IPS-NIHi11 (cell line): Measurements from ENCODE around the gene SLC9A7.
"Not testable (repeated sequence)": the region's sequence is repeated elsewhere in the genome, so short reads cannot be mapped to it uniquely, and the experiment has no call there.

Experiments used
- DNase-seq: peaks from one replicate; pipeline ENCODE4 v3.0.0; 2012; ENCODE audit warnings: mixed read lengths, low spot score

Gene SLC9A7

DNA sequence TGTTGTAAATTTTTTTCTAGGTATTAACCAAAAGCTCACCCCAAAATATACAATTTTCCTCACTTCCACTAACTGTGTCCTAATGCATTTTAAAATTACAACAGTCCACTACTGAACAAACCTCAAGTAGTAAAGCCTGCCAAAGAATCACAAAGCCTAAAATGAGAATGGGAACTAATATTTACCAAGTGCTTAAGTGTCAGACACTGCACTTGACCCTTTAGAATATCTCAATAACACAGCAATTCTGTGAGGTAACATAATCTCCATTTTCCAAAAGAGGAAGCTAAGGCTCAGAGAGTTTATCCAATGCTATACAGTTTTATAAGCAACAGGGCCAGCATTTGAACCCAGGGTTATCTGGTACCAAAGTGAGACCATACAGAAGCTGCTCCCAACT lies 4.9 kb downstream of the SLC9A7 start:
- no peak for DNase-seq

DNA sequence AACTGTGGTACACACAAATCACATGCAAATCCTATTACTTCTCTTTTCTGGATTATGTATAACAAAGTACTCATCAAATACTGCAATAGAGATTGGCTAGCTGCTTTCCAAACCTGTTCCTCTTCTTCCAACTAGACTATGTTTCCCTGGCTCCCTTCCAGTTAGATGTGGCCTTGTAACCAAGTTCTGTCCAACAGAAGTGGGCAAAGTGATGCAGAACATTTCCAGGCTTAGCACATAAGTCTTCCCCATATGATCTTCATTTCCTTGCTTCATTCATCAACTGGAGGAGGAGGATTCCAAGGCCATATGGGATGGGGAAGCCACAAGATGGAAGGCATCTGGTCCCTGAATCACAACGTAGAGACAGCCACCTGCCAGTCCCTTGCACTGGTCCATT lies 8.0 kb downstream of the SLC9A7 start:
- no peak for DNase-seq

DNA sequence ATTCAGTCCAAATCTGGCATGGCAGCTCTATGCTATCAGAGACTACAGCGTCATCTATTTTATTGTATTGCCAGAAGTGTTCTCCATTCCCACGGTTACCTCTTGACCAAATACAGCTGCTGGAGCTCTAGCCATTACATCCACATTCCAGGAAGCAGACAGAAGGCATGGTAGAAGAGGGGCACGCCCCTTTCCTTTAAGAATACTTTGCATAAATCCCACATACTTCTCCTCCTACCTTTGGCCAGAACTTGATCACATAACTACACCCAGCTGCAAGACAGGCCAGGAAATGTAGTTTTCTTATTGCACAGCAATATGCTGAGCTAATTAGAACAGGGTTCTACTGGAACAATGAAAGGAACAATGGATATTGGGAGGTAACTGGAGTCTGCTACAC lies 14.9 kb downstream of the SLC9A7 start:
- DNase-seq = no peak

DNA sequence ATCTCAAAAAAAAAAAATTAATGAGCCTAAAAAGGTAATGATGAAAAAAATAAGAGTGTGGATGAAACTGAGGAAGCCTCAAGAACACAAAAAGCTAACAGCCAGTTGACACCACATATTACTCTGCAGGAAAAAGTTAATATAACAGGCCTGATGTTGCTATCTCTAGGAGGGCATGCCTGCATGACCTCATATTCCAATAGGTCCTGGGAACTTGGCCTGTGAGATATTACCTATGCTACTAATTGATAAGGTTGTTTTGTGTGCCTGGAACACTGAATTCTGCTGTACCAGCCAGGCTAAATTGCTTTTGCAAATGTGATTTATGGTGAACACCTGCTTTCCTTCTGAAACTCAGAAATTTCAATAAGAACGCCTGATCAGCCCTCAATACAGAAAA lies 15.9 kb downstream of the SLC9A7 start:
- no peak for DNase-seq

DNA sequence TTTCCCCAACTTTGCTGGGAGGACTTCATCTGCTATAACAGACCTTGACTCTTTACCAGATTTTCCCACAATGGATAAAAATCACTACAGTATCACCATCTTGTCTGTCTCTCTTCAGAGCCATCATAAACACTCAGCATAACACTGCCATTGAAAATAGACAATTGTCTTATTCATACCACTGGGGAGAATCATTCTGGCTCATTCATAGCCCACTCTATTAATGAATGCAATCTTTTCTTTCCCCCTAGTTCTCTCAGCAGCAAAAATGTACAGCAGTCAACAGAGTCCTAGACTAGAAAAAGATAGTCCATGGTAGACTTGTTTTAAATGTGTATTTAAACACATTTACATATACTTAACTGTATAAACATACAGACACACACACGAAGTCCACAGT lies 19.2 kb downstream of the SLC9A7 start:
- DNase-seq = no peak

DNA sequence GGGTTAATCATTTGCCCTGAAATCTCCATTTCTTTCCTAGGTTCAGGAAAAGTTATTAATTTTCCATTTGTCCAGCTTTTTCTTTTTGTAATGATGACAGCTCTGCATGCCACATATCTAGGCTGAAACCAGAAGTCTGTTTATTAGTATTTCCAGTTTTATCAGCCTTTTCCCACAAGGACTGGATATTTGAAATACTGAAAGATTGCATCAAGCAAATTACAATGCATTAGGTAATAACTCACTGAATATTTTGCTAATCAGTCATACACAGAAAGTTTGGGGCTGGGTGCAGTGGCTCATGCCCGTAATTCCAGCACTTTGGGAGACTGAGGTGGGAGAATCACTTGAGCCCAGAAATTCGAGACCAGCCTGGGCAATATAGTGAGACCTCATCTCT lies 21.5 kb downstream of the SLC9A7 start:
- no peak for DNase-seq

DNA sequence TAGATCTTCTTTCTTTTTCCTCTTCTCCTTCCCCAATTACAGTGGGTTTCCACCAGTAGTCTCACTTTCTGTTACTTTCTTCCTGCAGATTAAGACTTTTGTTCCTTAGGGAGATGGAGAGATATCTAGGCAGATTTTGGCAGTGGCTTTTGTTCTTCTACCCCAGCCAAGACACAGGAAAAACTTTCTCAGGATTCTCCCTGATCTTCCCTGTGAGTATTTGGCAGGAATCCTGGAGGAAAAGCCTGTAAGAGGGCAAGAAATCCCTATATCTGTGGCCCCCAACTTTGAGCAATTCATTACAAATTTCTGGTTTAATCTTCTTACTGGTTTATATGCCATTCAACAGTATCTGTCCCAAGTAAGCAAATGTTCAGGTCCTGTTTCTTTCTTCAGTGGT lies 21.9 kb downstream of the SLC9A7 start:
- DNase-seq = no peak

DNA sequence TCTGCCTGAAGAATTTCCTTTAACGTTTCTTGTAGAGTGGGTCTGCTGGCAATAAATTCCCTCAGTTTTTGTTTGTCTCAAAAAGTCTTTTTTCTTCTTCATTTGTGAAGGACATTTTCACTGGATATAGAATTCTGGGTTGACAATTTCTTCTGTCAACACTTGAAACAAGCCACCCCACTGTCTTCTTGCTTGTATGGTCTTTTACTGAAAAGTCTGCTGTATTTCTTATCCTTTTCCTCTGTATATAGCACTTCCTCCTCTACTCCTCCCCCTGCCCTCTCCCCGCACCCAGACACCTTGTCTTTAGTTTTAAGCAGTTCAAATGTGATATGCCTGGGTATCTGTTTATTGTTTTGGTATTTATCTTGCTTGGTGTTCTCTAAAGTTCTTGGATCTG lies 23.3 kb downstream of the SLC9A7 start:
- DNase-seq = no peak

DNA sequence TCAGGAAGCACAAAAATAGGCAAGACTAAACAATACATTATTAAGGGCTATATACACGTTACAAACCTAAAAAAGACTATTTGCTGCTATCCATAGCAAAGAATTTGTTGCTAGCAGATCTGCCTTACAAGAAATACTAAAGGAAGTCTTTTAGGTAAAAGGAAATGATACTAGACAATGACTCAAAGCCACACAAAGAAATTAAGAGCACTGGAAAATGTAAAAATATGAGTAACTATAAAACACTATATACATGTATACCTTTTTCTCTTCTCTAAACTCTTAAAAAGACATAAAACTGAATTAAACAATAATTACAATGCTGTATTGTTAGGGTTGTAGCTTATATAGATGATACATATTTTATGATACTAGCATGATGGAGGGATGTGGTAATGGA lies 25.7 kb downstream of the SLC9A7 start:
- no peak for DNase-seq

DNA sequence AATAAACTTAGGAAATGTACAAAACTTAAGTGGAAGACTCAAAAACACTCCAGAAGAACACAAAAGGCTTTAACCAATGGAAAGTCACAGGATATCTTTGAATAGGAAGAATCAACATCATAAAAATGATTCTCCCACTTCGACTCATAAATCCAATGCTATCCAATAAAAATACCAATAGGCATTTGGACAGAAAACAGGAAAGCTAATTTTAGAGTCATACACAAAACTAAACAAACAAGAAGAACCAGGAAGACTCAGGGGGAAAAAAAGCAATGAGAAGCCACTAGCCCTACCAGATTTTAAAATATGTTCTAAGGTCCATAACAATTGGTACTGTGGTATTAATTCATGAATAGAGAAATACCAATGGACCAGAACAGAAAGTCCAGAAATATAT lies 28.2 kb downstream of the SLC9A7 start:
- no peak for DNase-seq

DNA sequence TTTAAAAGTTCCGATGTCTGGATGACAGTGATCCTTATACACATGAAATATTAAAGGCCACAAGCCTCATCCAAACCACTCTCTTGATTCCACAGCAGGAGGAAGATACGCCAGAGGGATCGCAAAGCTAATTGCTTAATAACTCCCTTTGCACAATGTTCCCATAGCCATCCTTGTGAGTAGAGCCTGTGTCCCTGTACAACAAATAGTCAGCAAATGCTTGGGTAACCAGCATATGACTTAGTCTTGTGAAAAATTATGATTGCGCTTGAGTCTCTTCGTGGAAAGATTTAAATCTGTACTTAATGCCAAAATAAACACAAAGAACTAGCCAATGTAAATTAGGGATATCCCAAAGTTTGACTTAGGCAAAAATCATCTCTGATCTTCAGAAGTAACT lies 31.5 kb downstream of the SLC9A7 start:
- DNase-seq = no peak

DNA sequence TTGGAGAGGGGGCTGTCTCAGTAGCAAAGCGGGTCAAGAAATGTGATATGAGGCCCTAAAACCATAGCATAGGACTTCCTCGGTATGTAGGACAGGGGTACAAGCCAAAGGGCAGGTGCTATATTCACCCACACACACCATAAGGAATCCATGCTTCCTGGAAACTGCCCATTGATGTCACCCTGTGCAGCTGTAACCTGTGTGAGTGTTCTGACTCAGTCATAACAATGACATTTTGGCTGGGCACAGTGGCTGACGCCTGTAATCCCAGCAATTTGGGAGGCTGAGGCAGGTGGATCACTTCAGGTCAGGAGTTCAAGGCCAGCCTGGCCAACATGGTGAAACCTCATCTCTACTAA lies 35.4 kb downstream of the SLC9A7 start:
- not testable (repeated sequence) for DNase-seq

DNA sequence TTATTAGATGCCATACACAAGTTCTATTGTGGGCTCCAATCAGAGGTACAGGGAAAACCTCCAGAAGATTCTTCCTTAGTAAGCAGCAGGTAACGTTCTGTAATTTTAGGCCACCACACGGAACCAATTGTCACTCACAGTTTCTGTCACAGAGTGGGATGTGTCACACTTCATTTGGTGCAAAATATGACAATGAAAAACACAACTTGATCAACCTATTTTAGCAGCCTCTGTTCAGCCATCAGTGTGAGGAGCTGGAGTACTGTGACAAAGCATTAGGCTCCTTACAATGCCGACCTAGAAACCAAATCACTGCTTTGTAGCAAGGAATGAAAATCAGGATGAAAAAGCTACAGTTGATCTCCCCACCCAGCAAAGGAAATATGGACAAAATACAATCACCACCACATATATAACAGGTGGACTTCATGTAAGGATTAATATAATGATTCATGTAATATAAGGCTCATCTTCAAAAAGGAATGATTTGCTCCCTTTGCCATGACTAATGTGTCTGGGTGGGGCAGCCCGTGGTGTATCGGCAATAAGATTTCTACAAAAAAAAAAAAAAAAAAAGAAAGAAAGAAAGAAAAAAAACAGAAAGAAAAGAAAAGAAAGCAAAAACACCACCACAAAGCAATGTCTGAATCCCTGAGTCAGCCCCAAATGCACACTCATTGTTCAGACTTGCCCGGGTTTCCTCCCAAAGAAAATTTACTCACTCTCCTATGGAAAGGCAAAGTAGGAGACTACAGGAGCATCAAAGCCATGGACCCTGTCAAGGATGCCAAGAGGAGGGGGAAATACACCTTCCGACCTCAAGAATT lies 36.0 kb downstream of the SLC9A7 start:
- no peak for DNase-seq

DNA sequence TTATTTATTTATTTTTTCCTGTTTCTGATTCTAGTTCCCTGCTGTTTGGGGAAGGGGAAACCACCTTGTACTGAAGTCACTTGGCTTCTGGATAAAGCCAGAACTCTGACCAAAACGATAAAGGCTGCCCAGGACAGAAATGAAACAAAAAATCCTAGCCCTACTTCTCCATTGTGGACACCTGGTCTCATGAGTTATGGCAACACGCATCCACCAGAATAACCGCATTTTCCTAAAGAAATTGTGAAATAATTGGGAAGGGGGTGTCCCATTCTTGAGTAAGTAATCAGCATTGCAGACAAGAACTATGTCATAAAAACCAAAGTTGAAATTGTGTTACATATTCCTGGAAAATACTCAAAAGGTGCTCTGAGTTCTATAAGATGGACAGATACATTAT lies 42.1 kb downstream of the SLC9A7 start:
- DNase-seq = no peak

DNA sequence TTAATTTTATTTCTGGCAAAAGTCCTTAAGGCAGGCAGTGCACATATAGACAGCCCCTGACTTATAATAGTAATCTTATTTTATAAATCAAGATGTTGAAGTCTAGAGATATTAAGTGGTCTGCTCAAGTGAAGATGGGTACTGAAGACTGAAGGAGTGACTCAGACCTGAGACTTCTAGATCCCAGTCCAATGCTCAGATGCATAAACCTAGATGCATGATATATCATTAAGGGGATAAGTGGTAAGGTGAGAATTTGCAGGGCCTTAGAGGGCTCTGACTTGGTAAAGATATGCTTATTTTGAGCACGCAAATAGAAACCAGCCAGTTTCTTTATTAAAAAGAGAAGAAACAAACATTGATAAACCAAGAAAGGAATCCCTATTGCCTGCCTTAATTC lies 42.9 kb downstream of the SLC9A7 start:
- no peak for DNase-seq

DNA sequence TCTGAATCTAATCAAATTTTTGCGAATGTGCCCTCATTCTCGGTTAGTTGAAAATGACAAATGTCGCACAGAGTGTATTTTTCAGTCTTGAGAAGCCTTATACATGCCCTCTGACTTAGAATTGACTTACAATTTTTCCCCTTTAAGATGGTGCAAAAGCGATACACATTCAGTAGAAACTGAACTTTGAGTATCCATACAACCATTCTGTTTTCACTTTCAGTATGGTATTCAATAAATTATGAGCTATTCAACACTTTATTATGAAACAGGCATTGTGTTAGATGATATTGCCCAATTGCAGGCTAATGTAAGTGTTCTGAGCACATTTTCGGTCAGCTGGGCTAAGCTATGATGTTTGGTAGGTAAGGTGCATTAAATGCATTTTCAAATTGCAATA lies 43.4 kb downstream of the SLC9A7 start:
- DNase-seq = no peak

DNA sequence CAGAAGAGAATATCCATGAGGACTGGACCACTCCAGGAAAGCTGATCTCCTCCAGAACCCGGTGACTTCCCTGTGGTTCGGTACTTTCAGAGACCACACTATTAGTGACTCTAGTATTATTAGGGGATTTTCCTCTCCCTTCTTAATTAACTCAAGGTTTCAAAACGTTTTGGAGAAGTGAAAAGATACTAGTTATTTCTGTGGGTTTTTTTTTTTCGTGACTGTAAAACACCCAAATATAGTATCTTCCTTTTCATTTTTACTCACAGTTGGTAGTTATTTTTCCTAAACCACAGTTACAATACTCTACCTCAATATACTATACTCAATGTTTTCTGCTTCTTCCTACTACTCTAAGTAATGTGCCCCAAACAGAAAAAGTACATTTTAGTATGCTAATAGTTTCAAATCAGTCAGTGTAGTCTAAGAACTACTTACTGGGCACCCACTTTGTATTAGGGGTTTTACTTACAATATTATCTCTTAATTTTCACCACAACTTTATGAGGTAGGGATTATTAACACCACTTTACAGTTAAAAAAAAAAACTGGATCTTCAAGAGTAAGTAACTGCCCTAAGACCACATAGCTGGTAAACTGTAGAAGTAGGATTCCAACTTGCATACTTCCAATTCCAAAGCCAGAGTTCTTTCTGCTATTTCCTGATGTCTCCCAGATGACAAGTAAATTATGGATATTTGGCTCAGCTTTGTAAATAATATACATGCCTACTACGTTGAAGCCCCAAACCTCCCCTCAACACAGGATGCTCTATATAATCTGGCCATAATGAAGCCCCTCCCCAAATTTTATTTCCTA lies 45.0 kb downstream of the SLC9A7 start:
- DNase-seq = no peak

DNA sequence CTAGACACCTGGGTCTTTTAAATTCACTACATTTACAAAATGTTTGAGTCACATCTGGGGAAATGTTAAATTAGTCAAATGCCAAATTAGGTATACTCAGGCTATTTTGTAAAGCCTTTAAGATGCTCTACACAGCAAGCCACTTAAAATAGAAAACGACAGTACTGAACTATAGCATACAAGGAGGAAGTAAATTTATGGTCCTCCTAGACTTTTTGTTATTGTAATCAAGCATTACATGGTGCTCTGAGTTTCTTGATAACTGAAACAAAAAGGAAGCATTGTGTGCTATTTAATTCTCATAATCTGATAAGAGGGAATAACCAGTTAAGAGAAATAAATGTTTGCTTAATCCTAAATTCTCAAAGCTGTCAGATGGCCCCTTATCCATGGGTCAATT lies 46.2 kb downstream of the SLC9A7 start:
- DNase-seq = no peak

DNA sequence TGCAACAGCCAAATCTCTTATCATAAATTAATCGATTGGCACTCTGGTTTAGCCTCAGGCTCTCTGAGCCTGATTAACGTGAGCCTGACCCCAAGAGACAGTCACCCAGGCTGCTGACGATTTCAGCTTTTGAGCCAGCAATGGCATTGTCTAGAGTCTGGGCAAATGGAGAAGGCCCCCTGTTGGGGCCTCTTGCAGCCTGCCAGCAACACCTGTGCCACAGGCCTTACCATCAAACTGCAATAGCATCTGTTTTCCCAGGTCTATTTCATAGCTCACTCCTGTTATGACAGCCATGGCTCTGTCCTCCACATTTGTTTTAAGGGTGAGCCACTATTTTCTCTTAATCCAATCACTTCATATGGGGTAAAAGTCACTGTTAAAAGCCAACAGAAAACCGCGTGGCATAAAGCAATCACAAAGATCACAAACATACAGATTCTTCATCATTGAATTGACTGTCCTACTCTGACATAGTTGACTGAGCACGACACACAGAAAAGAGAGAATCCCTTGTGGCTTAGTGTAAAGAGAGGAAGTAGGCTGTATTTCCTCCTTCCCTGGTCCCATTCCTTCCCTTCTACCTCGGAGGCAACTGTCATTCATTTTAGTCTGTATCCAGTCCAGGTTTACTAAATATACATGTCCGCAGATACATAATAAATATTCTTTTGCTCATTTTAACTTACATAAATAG lies 47.8 kb downstream of the SLC9A7 start:
- peak; percentile 12 for DNase-seq

DNA sequence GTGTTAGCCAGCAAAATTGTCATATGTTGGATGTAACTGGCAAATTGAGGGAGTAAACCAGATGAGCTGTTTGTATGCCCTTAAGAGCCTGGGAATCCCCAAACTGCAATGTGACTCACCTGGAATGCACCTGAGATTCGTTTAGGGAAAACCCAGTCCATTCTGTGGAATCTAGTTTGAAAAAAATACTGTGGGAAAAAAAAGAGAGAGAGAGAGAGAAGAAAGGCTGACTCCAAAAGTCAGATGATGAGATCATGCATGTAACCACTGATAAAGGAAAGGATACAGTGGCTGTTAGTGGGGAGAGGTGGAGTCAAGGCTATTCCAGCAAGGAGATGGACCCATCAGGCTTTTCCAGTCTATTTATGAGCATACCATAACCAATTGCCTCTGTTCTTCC lies 48.5 kb downstream of the SLC9A7 start:
- DNase-seq = no peak

DNA sequence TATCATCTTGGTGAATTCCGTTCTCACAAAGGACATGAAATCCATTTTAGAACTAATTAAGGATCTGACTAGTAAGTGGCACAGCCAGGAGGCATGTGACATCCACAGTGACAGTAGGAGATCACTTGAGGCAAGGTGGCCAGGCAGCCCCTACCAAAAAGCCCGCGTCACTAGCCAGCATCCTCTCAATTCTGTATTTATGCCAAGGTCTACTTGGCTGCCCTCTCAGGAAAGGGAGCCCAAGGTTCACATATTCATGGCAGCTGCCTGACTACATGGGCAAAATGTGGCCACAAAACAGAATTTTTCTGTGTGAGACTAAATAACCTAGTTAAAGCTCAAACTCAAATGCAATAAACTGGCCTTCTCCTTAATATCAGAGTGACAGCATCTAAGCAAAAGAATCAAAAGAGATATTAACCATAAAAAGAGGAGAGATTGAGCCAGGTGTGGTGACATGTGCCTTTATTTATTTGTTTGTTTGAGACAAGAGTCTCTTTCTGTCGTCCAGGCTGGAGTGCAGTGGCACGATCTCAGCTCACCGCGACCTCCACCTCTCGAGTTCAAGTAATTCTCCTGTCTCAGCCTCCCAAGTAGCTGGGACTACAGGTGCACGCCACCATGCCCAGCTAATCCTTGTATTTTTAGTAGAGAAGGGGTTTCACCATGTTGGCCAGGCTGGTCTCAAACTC lies 51.5 kb downstream of the SLC9A7 start:
- DNase-seq = no peak

DNA sequence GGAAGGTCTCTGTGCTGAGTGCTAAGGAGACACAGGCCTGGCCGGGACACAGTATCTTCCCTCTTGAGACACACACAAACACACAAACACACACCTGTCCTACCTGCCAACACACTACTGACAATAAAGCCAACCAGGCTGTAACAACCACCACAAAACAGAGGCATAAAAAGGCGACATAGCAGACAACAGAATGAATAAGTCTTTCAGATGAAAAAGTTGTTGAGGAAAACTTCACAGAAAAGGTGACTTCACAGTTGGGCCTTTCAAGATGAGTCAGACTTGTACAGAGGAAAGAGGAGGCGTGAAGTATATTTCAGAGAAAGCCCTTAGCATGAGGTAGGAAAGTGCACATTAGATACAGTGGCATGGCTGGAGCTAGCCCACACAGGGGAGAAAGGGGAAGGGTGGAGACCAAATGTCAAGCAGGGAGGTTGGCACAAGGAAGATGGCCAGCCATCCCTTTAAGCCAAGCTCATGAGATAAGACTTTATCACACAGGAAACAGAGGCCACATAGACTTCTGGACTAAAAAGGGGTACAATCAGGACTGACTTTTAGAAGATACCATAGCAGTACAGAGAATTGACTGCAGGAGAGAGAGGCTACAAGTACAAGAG lies 54.0 kb downstream of the SLC9A7 start:
- no peak for DNase-seq
